ENCODE data around the gene LIPA.
A peak's percentile ranks its signal among the peaks of the same experiment; 100 is the strongest.
"Not testable (repeated sequence)": the region's sequence is repeated elsewhere in the genome, so short reads cannot be mapped to it uniquely, and the experiment has no call there.

LIPA gene

GRCh38 chr10:89207181-89207800, 44.3 kb downstream of the LIPA start, which contains the start of gene CH25H:
Gene CH25H, minus strand, starts transcription at chr10:89207317. Its CDS starts 25 bp downstream, at chr10:89207292.
- peak; percentile 33 for DNase-seq

DNA sequence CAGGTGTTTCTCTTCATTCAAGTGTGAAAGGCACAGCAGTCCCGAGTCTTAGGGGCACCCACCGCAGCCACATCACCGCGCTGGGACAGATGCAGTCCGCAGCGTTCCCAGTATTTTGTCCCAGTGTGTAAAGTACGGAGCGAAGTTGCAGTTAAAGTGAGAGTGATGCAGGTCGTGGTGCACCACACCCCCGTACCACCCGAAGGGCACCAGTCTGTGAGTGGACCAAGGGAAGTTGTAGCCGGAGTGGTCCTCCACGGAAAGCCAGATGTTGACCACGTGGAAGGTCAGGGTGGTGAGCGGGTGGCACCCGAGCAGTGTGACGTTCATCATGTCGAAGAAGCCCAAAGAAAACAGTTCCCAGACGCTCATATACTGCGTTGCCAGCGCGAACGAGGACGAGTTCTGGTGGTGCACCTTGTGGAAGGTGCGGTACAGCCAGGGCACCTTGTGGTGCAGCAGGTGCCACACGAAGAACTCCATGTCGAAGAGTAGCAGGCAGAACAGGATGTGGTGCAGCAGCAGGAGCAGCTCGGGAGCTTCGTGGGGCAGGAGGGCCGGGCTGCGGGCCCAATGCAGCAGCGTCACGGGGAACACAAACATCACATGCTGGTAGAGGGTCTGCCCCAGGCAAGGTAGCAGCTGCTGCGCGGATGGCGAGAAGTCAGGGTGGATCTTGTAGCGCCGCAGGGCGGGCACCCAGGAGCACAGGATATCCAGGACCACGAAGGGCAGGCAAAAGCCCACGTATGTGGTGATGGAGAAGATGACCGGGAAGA, 45.0 kb downstream of the LIPA start:
- DNase-seq = peak; percentile 53

- DNase-seq = no peak
Observed at GRCh38 chr10:89204621-89205185, 46.9 kb downstream of the LIPA start.

DNA sequence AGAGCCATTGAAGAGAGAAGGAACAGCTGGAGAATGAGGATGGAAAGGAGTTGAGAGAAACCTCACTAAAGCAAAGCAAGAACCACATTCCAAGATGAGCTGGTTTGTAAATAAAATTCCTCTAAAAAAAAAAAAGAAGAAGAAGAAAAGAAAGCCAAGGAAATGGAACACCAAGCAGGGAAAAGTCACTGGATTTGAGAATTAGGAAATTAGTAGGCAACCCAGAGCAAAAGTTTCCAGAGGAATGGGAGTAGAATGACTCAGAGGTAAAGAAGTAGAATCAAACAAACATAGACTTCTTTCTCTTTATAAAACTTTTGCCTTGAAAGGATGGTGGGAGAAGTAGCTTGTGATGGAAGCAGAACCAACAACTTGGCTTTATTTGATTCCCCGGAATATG, 48.3 kb downstream of the LIPA start:
- DNase-seq = no peak

GRCh38 chr10:89202033-89202425, 49.5 kb downstream of the LIPA start:
- DNase-seq = no peak

DNA sequence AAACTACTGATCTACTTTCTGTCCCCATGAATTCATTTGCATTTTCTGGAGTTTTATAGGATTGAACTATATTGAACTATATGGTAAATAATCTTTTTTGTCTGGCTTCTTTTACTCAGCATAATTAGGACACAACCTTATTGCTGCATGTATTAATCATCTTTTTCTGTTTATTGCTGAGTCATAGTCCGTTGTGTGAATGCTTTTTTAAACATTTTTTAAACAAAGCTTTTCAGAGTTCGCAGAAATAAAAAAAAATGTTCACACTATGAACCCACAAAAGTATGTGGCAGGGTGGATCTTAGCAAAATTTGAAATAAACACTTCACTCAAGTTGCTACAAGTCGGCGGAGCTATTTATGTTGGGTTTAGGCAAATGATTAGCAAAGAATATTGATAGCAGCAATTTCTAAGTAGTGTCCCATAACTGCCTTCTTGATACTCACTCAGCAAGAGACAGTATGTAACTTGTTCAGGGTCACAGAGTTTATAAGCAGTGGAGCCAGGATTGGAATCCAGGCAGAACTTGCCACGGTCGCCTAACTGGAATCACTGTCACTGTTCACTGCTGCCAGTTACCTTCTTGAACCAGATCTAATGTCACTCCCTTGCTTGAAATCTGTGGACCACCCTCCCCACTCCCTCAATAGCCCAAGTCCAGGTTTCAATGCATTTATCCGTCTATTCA, 50.1 kb downstream of the LIPA start:
- DNase-seq = no peak

- DNase-seq = no peak
Observed at GRCh38 chr10:89197473-89197872, 54.1 kb downstream of the LIPA start.

- not testable (repeated sequence) for DNase-seq
Observed at GRCh38 chr10:89191301-89191700, 60.3 kb downstream of the LIPA start.

GRCh38 chr10:89189211-89189734, 62.3 kb downstream of the LIPA start:
- no peak for DNase-seq

- no peak for DNase-seq
Observed at GRCh38 chr10:89185658-89186057, 65.9 kb downstream of the LIPA start.

- DNase-seq = no peak
Observed at GRCh38 chr10:89184638-89185037, 66.9 kb downstream of the LIPA start.

GRCh38 chr10:89183571-89183970, 68.0 kb downstream of the LIPA start:
- DNase-seq = no peak

DNA sequence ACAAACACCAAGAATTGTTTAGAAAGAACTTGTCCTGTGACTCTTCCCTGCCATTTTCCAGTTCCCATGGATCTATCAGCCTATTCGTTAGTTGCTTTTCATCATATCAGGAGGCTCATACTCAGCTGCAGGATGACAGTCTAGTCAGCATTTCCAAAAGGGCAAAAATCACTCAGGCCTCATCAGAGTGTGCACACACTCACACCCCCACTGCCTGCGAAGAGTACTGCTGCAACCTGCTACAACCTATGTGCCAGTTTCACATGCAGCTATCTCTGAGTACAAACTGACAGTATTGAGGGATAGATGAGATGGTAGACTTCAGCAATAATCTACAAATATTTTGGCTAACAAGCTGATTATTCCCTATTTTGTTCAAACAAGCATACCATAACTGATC, 68.7 kb downstream of the LIPA start:
- no peak for DNase-seq

DNA sequence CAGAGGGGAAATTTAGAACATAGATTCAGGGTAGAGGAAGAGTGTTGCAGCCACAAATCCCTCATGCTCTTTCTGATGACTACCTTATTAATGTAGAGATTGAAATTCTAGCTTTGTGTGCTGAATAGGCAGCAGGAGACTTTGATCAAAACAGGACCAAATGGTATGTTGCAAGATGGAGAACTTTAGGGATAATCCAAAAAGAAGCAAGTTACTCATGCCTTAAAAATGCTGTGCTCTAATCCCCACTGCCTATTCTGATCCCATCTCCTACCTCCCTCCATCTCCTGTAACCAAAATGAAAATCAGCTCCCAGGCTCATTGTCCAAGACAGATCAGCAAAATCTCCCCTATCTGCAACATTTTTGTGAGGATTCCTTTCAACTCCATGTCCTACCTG, 75.8 kb downstream of the LIPA start:
- DNase-seq = no peak

DNA sequence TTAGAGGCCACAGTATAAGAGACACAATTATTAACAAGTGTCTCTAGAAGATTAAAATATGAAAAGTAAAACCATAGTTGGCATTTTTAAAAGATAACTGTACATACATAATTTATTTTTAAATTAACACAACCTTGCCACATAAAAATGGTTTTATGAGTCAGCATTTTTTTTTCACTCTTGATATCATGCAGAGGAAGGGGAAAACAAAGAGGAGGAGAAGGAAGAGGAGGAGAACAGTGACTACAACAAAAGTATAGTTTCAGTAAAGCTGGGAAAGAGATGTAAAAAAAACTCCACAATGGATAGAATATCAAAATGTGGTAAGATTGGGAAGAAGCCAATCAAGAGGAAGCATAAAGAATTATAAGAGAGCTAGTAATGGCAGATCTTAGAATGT, 78.5 kb downstream of the LIPA start:
- no peak for DNase-seq

DNA sequence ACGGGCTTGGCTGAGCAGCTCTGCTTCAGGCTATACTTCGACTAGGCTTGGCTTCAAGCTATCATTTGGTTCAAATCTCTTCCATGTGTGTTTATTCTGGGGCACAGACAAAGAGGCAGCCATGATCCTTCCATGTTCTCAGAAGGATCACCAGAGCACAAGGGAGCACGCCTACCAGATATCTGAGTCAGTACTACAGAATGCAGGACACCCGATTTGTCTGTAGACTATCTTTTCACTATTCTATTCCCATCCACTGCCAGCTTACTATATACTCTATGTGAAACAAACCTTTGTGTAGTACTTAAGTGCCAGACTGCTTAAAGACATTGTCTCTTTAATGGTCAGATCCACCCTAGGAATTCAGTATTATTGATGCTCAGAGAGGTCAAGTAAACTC, 79.6 kb downstream of the LIPA start:
- no peak for DNase-seq

GRCh38 chr10:89171263-89171872, 80.2 kb downstream of the LIPA start:
- DNase-seq = no peak

DNA sequence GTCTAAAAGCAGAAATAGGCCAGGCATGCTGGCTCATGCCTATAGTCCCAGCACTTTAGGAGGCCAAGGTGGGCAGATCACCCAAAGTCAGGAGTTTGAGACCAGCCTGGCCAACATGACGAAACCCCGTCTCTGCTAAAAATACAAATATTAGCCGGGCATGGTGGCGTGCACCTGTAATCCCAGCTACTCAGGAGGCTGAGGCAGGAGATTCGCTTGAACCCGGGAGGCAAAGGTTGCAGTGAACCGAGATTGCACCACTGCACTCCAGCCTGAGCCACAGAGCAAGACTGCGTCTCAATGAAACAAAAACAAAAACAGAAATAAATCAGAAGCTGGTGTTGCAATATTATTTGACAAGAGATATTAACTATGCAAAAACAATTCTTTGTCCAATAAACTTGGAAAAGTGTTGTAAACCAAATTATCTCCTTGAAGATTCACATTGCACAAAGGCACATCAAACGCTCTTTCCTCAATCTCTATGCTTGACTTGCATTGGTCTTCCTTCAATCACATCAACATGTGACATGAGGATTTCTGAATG, 83.1 kb downstream of the LIPA start:
- DNase-seq = not testable (repeated sequence)

DNA sequence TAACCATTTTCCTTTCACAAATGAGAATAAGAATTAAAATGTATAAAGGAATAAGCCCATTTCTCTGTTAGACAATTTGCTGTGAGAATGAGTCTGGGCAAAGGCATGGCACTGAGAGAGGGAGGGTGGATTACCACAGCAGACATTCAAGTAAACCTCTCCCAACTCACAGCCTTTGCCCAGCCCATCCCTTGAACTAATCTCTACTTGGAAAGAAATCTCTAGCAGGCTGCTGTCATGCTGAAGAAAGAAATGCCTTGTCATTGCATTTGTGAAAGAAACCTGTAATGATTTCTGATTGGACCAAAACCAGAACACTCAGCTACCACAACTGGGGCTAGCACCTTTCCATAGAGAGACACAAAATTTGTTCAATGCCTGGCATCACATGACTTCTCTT, 83.7 kb downstream of the LIPA start:
- DNase-seq = no peak

DNA sequence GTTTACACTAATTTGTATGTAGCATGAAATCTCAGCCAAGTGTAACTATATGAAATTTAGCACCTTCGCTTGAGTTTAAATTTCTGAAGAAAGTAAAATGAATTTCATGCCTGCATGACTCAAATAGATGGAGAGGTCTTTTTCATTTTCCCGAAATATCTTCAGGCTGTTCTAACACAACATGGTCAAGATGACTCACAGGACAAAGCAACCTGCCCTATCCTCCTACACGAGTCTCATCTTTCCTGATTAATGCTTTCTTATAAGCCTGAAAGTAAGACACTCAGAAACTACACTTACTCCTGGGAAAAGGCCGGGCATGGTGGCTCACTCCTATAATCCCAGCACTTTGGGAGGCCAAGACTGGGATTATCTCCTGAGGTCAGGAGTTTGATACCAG, 85.7 kb downstream of the LIPA start:
- no peak for DNase-seq

GRCh38 chr10:89164920-89165319, 86.7 kb downstream of the LIPA start:
- no peak for DNase-seq

GRCh38 chr10:89164080-89164479, 87.5 kb downstream of the LIPA start:
- DNase-seq = no peak
